Lung (tissue), 12 donors: ENCODE data around the gene CZIB. TPM values are rescaled to one million over a fixed set of nuclear protein-coding genes. Genes with fewer than 3 reads are reported as not detected.

Source experiments
- ATAC-seq: fragments of 200-7000 bp; cut with Tn5 transposase; one replicate; pipeline ENCODE4 v1.9.1; 2020; ENCODE audit warnings: moderate number of reproducible peaks; ENCODE audit not compliant: insufficient read depth, low FRiP score
- DNase-seq, 3 donors: peaks; one replicate each; pipeline ENCODE4 v3.0.0-alpha.2; 2013 to 2017
- H3K27ac ChIP-seq, 2 donors: one replicate each; pipeline ENCODE4 v1.5.1; 2013; ENCODE audit warnings: mild to moderate bottlenecking in 2 of 2, moderate library complexity in 2 of 2, control low read depth in 1 of 2, inconsistent platforms in 1 of 2, low read depth in 1 of 2, low read length in 1 of 2
- H3K27me3 ChIP-seq, 3 donors: one replicate each; pipeline ENCODE4 v1.5.1; 2013; ENCODE audit warnings: low read length in 2 of 3; ENCODE audit not compliant: control insufficient read depth in 3 of 3, insufficient read depth in 3 of 3
- H3K36me3 ChIP-seq, 4 donors: one replicate each; pipeline ENCODE4 v1.5.1; 2013; ENCODE audit warnings: low read length in 4 of 4, mild to moderate bottlenecking in 1 of 4, moderate library complexity in 1 of 4; ENCODE audit not compliant: control insufficient read depth in 4 of 4, insufficient read depth in 4 of 4
- H3K4me1 ChIP-seq, 5 donors: one replicate each; pipeline ENCODE4 v1.5.1; 2013; ENCODE audit warnings: low read length in 5 of 5, mild to moderate bottlenecking in 2 of 5, moderate library complexity in 1 of 5; ENCODE audit not compliant: control insufficient read depth in 5 of 5, insufficient read depth in 5 of 5
- H3K4me3 ChIP-seq: one replicate; pipeline ENCODE4 v1.5.1; 2013; ENCODE audit warnings: mild to moderate bottlenecking, control low read depth, moderate library complexity
- H3K9ac ChIP-seq, 2 donors: one replicate each; pipeline ENCODE4 v1.5.1; 2013; ENCODE audit warnings: low read length in 2 of 2, control low read depth in 1 of 2; ENCODE audit not compliant: insufficient read depth in 1 of 2
- H3K9me3 ChIP-seq, 4 donors: one replicate each; pipeline ENCODE4 v1.5.1; 2013; ENCODE audit warnings: low read length in 3 of 4, mild to moderate bottlenecking in 1 of 4, moderate library complexity in 1 of 4; ENCODE audit not compliant: control insufficient read depth in 4 of 4, insufficient read depth in 3 of 4
- CTCF ChIP-seq: IDR thresholded peaks from 2 replicates; pipeline ENCODE4 v1.5.1; 2012; ENCODE audit warnings: mild to moderate bottlenecking; ENCODE audit errors: control extremely low read depth, extremely low read depth
- WGBS, 2 donors: extraction: QIAGEN DNeasy Blood & Tissue Kit; methylation state at CpG; one replicate each; pipeline ENCODE4 v1.1.7; 2013; 5-methylcytosine and 5-hydroxymethylcytosine counted together
- polyA plus RNA-seq, 2 donors: library from polyadenylated mRNA; stranded (reverse); fragments of 200-250 nt; gene quantifications; one replicate each; pipeline ENCODE4 v1.2.1, GENCODE V29; 2013
- total RNA-seq, 2 donors: library from RNA; depleted of rRNA in 1 of 2; stranded (reverse); fragments of >200 nt in 1 of 2; gene quantifications; one replicate each; pipeline ENCODE4 v1.2.1, GENCODE V29; 2014 to 2021
- donor health status: control.
- donor health status: control.
- donor health status: Bipolar disorder and iron deficiency.
- donor health status: healthy.
- donor health status: DM: yes; HTN: yes; CAD: no.

Gene CZIB
- total and polyA plus RNA-seq, 4 donors: 39.1 to 86.5 (median 52.9) TPM

DNA sequence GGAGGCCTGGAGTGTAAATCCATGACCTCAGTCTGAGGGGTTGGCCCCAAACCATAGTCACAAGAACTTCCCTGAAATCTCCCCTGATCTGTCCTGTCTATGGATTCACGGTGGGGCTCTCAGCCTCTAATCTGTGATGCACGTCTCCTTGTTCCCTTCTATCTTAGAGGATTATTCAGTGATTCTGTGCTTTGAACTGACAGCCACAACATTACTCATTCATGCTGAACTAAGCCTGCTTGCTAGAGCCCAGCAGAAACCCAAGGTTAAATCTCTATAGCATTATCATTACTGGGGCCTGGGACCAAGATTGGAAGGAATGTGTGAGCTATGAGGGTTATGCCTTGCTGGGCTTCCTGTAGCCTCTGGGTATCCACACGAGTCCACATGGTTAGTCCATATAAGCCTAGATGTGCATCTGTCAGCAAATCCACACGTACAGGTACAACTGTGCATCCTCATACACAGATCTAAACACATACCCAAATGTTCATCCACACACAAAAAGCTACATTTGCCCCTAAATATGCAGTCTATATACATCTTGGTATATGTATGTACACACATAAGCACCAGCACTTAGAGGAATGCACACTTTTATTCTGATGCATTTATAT is 40.3 kb upstream of the CZIB start:
- WGBS, 2 donors: 88 to 92% methylated on average over 4 of the region's 4 CpGs
- Histone ChIP-seq H3K4me1 (peaks cover 0 to 8% (median 0%) of the 10 kb centered on the region in 5 donors), H3K36me3 (peaks cover 0 to 13% (median 3%) of the 10 kb centered on the region in 4 donors), H3K9ac (no peak overlapping the region), H3K27me3 (no peaks in the 10 kb centered on the region), H3K27ac (no peak overlapping the region), H3K9me3 (no peaks in the 10 kb centered on the region), H3K4me3 (no peak overlapping the region)
- no peak for TF ChIP-seq CTCF
- ATAC-seq: no peak
- no peak for DNase-seq

GRCh38 chr1:53259932-53260331 is 39.5 kb upstream of the CZIB start:
- Histone ChIP-seq H3K4me3 (no peak overlapping the region), H3K27me3 (no peaks in the 10 kb centered on the region), H3K36me3 (peaks cover 0 to 13% (median 3%) of the 10 kb centered on the region in 4 donors), H3K9ac (no peak overlapping the region), H3K9me3 (no peaks in the 10 kb centered on the region), H3K4me1 (peaks cover 0 to 8% (median 0%) of the 10 kb centered on the region in 5 donors), H3K27ac (no peak overlapping the region)
- WGBS, 2 donors: 97% methylated on average over 2 of the region's 2 CpGs
- TF ChIP-seq CTCF: no peak
- no peak for ATAC-seq
- no peak for DNase-seq

DNA sequence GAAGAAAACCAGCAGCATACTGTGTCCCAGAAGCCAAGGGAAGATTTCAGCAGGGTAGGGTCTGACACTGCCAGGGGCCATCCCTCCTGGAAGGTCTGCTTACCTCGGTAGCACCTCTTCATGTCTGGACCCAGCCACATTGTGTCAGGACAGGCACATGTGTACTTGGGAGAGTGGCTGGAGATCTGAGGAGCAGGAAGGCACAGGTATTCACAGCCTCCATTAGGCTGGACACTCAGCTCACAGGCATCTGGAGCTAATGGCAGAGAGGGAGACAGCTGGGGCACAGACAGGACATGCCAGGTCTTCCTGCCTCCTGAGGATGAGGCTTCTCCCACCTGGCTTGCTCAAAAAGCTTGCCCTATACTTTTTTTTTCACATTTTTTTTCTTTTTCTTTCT is 37.8 kb upstream of the CZIB start:
- no peak for ATAC-seq
- Histone ChIP-seq H3K9me3 (no peaks in the 10 kb centered on the region), H3K36me3 (peaks cover 0 to 13% (median 3%) of the 10 kb centered on the region in 4 donors)

More for the DNA sequence above, 37.8 kb upstream of the CZIB start:
- Histone ChIP-seq H3K4me1 (peaks cover 0 to 8% (median 0%) of the 10 kb centered on the region in 5 donors), H3K27me3 (no peaks in the 10 kb centered on the region), H3K4me3 (no peak overlapping the region), H3K27ac (no peak overlapping the region), H3K9ac (no peak overlapping the region)
- 66 to 100% methylated on average over 1 of the region's 1 CpG for WGBS, 2 donors
- DNase-seq: no peak
- no peak for TF ChIP-seq CTCF
